ENCODE results near the gene C11orf52.

GRCh38 chr11:111910676-111911562, 7.8 kb upstream of the C11orf52 start:
- TF ChIP-seq POLR2AphosphoS5 (IDR thresholded peaks at IDR 0.05), result peak; percentile 12 to 45
- no peak for TF ChIP-seq CTCF (IDR thresholded peaks at IDR 0.05)
- no peak for TF ChIP-seq POLR2A (IDR thresholded peaks at IDR 0.05; ENCODE audit: low read depth)

All from esophagus muscularis mucosa (tissue), 3 donors.